T-helper 9 cell (primary cell): ENCODE results near the gene DRC7.
"Not testable (repeated sequence)": the region's sequence is repeated elsewhere in the genome, so short reads cannot be mapped to it uniquely, and the experiment has no call there.

Source experiments
- DNase-seq: peaks from one replicate; pipeline ENCODE4 v3.0.0-alpha.2; 2020

Gene DRC7

DNA sequence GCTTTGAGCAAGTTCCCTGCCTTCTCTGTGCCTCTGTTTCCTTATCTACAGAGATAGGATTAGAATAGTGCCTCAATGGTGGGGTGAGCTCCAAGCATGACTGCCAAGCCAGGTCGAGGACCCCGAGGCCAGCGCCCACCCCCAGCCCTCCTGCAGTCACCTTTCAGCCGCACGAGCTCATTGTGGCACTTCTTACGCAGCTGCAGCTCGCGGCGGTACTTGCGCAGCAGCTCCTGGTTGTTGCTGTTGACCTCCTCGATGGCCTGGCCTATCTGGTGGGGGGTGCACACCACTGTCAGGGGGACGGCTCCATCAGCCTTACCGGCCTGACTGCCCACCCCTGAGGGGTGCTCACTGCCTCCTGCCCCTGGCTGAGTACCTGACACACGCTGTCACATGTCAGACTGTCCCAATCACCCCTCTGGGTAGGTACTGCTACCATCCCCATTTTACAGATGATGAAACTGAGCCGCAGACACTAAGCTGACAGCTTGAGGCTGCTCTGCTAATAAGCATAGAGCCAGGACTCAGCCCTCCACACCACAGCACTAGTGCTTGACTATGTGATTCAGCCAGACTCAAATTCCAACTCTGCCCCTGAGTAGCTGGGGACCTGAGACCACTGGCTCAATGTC, 72.2 kb downstream of the DRC7 start:
- no peak for DNase-seq

DNA sequence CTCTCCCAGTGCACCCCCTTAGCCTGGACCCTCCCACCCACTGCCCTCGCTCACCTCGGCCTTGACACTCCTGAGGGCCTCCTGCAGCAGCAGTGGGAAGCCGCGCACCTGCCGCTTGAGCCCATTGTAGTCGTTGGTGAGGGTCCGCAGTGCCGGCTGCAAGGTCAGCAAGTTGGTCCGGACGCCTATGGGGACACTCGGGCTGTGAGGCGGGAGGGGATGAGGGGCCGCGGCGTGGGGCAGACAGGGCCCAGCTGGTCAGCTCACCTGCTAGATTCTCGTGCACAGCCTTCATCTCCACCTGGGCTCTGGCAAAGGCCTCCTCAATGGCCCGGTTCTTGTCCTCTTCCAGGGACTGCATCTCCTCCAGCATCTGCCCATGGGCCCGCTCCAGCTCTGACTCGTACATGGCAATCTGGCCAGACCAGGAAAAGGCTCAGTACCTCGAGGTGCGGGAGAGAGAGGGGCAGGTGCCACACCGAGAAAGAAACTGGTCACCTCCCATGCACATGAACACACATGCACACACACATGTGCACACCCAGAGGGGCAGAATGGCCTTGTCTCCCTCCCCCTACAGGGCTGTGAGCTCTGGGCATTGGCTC, 75.0 kb downstream of the DRC7 start:
- no peak for DNase-seq

DNA sequence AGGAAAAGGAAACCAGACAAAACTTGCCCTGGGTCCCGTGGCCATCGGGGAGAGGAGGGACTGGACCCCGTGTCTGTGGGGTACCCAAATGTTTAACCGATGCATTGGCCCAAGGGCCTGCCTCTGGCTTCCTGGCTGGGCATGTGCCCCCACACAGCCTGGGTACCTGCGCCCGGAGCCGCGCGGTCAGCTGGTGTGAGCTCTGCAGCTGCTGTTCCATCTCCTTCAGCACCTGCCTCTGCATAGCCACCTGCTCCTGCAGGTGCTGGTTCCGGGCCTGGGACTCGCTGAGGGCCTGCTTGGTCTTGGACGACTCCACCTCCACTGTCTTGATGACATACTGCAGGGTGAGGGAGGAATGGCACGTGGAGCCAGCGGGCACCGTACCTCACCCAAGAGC, 75.8 kb downstream of the DRC7 start:
- no peak for DNase-seq

DNA sequence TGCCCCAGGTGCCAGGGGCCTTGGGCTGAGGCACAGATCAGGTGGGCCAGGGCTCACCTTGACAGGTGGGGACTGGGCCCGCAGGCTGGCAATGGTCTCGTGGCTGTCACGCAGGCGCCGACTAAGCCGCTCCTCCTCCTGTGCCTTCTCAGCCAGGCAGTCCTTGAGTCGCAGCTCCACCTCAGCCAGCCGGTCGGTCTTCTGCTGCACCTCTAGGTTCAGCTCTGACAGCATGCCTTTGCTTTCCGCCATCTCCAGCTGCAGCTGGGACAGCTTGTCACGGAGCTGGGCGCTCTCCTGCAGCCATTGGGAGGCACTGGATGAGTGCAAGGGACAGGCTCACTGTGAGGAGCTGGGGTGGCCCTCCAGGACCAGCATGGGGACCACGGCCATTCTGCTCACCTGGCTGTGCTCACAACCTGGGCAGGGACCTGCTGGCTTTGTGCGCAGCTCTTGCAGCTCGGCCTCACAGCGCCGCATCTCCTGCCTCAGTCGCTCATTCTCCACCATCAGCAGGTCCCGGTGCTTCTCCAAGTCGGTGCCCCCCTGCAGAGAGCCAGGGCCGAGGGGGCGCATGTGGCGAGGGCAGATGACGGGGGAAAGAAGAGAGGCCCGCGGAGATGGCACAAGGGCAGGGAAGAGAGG, 76.7 kb downstream of the DRC7 start:
- DNase-seq, result no peak

DNA sequence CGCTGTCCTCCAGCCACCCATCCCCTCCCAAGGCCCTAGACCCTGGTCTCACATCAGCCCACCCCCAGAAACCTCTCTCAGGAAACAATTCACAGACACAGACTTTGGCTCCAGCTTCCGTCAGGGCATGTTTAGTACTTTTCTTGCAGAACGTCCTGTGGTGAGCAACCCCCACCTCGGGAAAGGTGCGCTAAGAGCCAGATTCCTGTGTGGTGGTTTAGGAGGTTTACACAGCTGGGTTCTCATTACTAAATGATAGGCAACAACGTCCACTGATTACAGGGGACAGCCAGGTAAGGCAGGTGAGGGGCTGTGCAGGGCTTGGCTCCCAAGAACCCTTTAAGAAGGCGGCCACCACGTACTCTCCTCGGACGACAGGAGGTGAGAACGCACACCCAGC, 78.4 kb downstream of the DRC7 start:
- DNase-seq, result no peak

DNA sequence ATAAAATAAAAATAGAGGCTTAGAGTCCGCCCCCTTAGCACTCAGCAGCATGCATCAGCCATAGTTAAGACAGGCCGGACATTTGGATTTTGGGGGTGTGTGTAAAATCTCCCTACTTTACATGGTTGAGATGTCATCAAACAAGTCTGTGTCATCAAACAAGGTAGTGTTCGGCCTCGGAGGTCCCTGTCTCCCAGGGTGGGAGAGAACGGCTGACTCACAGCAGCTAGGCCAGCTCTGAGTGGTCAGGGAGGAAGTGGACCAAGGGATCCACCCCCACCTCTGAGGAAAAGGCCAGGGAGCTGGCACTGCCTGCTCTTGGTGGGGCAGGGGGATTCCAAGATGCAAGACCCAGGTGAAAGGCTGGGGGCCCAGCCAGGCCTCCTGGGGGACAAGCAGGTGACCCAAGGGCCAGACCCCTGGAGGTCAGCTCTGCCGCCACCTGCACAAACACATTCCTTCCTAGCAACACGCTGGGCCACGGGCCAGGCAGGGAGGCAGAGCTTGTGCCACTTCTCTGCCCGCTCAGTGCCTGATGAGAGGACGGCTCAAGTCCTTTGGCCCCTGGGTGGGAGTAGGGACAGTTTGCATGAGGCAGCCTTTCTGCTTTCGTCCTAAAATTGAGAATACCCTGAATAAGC, 79.2 kb downstream of the DRC7 start:
- DNase-seq, result no peak

DNA sequence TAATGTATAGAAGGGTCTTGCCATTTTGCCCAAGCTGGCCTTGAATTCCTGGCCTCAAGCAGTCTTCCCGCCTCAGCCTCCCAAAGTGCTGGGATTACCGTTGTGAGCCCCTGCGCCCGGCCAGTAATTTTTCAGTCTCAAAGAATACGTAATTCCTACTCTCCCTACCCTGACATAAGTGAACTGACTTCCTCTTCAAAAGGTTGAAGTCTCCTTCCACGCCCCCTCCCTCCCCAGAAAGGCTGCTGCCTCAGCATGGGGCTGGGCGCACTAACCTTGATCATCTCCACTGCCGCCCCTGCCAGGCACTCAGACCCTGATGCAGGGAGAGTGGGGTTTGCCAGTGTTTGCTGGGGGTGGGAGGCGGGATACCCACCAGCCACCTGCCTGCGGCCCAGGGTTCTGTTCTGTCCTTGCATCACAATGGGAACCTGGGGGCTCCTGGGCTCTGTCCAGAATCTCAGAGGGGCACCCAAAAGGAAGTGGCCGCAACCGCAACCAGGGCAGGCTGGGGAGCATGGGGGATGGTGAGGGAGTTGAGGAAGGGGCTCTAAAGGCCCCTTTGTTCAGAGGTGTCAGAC, 80.2 kb downstream of the DRC7 start:
- no peak for DNase-seq

DNA sequence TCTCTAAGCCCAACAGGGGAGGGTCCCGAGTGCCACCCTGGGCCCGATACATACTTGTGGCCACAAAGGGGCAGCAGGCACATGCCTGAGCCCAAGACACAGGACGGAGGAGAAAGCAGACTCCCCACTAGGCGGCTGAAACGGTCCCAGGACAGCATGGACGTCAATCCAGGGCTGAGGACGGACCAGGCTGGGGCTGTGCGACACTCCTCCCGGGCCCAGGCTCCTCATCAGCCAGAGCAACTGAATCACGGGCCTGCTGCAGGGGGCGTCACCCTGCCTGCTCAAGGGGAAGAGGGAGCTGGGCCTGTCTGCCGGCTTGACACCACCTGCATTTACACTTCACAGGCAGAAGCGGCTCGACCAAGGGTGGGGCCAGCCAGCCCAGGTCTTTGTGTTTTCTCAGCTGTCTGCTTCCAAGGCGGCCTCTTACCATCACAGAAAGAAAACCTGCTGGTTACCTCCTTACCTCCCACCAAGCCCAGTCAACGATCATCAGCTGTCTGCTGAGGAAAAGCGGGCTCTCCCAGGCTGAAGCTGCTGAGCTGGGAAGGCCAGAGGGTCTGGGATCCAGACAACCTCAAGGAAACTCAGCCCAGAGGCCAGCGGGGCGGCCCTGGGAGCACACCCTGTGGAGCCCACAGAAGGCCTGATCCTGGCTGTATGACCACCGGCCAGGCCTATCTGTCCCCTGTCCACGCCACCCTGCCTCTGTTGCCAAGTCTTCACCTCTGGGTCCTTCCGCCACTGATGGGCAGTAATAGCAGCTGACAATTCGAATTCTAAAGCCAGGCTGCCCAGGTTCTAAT, 81.3 kb downstream of the DRC7 start:
- no peak for DNase-seq

DNA sequence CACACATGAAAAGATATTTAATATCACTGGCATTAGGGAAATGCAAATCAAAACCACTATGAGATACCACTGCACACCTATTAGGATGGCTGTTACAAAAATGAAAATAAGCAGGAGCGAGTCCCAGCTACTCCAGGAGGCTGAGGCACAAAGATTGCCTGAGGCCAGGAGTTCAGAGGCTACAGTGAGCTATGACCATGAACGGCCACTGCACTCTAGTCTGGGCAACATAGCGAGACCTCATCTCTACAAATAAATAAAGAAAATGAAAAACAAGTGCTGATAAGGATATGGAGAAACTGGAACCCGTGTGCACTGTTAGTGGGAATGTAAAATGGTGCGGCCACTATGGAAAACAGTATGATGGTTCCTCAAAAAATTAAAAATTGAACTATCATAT, 84.1 kb downstream of the DRC7 start:
- no peak for DNase-seq

DNA sequence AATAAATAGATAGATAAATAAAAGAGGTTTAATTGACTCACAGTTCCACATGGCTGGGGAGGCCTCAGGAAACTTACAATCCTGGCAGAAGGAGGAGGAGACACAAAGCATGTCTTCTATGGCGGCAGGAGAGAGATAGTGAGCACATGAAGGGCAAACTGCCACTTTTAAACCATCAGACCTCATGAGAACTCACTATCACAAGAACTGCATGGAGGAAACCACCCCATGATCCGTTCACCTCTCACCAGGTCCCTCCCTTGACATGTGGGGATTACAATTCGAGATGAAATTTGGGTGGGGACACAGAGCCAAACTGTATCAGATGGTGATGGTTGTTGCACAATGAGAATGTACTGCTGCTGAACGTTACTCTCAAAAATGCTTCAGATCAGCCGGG, 85.2 kb downstream of the DRC7 start:
- not testable (repeated sequence) for DNase-seq

DNA sequence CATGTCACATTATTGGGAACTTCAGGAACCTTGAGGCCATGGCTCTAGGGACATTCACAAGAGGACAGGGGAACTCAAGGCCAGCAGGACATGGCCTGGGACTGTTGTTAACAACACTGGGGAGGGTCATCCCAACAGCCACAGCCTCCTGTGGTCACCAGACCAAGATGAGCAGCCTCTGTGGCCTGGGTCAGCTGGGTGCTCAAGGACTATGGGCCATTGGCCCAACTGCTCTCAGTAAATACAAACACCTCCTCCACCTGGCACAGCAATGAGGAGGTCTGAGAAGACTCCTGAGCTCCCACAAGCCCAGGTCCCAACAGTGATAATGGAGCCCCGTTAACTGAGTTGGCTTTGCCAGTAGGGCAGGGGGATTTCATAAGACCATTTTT, 86.7 kb downstream of the DRC7 start:
- DNase-seq, result no peak
